CD4-positive, alpha-beta T cell treated with Interleukin-10 for 1 hour (primary cell): ENCODE measurements around the gene KCNH2.

Experiments used
- DNase-seq: peaks from one replicate; pipeline ENCODE4 v3.0.0-alpha.2; 2020

The KCNH2 gene

GRCh38 chr7:150945171-150945852, 32.8 kb downstream of the KCNH2 start:
- no peak for DNase-seq

DNA sequence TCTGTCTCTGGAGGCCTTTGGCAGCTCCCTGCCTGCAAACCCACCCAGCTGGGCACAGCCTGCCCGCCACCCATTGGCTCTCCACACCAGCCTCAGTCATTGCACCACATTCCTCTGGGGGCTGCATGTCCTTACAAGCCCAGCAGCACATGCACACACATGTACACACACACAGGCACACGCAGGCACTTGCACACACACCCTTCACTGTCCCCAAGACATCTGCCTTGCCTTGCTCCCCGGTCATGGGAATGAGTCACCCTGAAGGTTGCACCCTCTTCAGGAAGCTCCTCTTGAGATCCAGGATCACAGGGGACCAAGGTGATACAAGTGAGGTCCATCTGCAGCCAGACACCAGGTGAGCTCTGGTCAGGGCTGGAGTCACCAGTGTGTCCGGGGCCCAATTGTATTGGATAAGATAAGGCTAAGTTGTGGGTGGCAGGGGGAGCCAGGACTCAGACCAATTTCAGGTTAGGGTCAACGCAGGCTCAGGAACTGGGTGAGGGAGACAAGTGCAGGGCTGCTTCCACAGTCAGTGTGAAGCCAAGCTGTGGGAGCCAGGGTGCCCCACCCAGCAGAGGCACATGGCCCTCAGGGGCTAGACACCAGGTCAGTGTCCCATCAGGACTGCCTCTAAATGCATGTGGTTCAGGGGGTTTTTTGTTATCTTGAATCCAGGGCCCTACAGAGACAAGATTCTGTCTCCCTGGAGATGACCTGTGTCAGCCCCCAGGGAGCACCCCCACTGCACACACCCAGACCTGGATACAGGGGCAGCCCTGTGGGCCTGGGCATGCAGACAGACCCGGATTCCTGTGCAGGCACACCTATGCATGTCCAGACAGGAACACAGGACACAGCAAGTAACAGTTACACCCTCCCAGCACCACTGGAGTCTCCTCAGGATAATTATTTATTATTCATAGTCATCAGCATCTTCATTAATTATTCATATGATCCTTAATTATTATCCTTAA, 33.8 kb downstream of the KCNH2 start:
- DNase-seq, result no peak

DNA sequence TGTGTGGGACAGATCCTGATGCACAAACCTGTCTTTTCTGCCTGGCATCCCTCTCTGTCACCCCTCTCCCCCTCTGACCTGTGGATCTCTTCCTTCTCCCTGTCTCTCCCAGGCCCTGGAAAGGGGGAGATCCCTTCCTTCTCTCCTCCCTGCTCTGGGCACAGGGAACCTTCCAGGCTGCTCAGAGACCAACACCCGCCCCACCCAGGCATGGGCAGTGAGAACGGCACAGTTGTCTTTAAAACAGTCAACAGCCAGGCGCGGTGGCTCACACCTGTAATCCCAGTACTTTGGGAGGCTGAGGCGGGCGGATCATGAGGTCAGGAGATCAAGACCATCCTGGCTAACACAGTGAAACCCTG, 34.7 kb downstream of the KCNH2 start:
- no peak for DNase-seq

DNA sequence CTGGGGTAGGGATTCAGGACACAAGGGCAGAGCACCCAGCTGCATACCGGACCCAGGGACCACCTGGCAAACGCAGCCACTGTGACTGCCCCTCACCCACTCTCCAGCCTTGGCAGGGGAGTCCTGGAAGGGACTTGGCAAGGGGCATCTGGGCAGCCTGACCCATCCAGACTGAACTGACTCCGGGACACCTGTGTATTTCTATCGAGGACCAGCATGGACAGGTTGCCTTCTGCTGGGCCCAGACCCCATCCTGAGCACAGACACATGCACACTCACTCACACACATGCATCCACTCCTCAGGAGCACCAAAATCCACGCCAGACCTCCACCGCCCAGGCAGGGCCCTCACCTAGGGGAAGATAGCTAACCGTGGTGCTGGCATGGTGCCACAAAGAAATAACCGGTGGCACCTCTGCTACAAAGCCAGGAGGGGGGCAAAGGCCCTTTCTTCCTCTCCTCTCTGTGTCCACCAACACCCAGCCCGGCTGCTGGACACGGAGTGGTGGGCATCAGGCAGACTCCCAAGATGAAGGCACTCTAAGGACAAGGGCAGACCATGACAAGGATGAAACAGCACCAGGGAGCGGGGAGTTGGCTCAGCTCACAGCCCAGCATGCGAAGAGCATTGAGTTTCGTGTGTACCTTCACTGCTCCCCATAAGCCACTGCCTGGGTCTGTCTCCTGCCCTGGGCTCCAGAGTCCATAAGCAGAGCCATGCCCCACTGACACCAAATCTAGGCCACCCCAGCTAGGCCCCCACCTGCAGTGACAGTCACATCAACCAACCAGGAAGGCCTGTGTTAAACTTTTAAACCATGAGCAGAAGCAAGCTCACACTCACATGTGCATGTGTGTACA, 35.3 kb downstream of the KCNH2 start:
- no peak for DNase-seq

DNA sequence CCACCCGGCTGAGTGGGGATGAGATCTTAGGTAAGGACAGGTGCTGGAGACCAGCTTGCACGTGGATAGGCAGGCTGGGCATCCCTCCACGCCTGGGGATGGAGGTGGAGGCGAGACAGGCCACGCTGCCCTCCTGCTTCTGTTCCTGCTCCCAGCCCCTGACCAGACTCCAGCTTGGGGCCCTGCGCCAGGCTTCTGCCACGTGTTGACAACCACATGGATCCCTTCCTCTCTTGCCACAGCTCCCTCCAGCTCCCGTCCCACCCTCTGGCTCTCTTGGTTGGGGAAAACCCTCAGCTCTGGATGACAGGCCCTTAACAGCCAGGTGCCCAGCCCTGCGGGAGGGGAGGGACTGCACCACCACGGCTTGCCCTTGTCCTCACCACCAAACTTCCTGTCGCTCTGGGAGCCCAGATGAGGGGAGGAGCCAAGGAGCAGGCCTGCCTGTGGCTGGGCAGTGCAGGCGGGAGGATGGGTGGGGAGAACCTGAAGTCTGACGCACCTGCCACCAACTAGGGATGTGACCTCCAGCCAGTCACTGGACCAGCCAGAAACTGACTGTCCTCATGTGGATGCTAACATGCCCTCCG, 36.0 kb downstream of the KCNH2 start:
- DNase-seq, result peak; percentile 65

- DNase-seq, result no peak
Observed at GRCh38 chr7:150941351-150942000, 36.6 kb downstream of the KCNH2 start.

GRCh38 chr7:150940431-150941102, 37.6 kb downstream of the KCNH2 start:
- DNase-seq, result no peak

GRCh38 chr7:150939466-150939865, 38.7 kb downstream of the KCNH2 start:
- DNase-seq, result no peak

GRCh38 chr7:150939052-150939451, 39.1 kb downstream of the KCNH2 start:
- DNase-seq, result no peak

DNA sequence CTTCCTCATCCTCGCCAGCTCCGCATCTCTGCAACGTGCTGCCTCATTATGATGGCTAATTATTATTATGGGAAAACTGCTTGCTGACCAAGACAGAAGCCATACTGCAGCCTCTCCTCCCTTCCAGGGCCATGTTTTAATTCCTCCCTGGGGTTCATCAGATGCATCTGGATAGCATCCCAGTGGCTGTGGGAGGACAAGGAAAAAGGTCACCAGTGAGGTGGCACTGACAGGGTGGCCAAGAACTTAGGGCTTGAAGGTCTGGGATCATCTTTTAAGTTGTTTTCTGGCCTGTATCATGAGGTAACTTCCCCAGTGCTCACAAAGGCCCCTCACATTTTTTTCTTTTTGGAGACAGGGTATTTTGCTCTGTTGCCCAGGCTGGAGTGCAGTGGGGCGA, 39.6 kb downstream of the KCNH2 start:
- no peak for DNase-seq

GRCh38 chr7:150937848-150938561, 40.1 kb downstream of the KCNH2 start:
- peak; percentile 21 for DNase-seq

DNA sequence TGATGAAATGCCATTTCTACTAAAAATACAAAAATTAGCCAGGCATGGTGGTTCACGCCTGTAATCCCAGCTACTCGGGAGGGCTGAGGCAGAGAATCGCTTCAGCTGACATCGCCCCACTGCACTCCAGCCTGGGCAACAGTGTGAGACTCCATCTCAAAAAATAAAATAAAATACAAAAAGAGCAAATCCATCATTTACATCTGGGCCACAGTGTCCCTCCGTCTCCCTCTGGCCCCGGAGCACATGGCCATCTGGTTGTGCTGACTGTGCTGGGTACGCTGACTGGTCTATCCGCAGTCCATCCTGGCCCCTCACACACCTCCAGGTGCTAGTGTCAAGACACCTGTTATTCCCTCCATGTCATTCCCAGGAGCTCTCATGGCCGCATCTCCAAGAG, 42.1 kb downstream of the KCNH2 start:
- DNase-seq, result no peak

GRCh38 chr7:150935149-150935548, 43.0 kb downstream of the KCNH2 start:
- no peak for DNase-seq

DNA sequence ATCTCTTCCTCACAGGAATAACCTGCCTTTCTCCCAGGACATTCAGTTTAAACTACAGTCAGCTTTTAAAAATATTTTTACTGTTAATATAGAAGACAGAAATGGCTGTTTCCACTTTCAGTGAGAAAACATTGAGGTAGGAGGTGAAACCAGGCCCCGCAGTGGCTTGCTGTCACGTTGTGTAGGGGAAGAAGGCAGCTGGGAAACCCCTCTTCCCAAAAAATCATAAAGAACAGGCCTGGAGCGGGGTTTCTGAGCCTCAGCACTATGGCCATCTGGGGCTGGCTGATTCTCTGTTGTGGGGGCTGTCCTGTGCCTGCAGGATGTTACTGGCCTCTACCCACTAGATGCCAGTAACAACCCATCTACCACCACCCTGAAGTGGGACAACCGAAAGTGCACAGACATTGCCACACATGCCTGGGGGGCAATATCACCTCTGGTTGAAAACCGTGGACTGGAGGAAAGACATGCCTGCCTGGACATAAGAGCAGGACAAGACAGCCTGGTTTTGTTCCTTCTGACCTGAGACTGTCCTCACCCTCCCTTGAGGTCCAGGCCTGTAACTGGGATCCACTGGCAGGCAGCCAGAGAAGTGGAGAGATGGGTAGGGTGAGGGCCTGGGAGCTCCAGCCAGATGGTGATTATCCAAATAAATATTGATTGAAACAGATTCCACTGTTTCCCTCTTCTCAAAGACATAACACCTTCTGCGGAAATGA, 43.9 kb downstream of the KCNH2 start:
- no peak for DNase-seq

DNA sequence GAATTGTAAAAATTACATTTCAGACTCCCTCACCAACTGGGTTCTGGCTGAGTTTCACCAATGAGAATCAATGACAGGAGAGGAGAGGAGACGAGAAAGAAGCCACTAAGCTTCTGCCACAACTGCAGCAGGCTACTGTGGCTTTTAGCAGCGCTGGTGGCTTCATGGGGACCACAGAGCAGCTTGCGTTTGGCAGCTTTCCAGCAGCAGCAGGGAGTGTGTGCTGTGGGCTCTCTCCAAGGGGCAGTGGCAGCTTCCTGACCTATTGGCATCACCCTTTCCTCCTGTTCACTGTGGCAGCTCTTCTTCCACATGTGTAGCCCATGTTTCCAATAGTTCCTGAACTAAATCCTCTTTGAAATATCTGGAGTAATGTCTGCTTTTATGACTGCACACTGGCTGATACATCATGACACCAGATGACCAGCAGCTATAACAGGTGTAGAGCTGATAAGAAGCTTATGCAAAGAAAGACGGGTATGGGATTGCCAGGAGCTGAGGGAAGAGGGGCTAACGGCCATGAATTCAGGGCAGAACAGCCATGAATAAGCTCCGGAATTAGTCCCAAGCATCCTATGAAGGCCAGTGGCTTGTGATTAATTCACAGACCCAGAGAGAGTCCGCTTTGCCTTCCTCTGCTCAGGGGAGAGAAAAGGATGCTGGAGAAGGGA, 46.8 kb downstream of the KCNH2 start:
- DNase-seq, result peak; percentile 34

- DNase-seq, result no peak
Observed at GRCh38 chr7:150928541-150928940, 49.6 kb downstream of the KCNH2 start.

DNA sequence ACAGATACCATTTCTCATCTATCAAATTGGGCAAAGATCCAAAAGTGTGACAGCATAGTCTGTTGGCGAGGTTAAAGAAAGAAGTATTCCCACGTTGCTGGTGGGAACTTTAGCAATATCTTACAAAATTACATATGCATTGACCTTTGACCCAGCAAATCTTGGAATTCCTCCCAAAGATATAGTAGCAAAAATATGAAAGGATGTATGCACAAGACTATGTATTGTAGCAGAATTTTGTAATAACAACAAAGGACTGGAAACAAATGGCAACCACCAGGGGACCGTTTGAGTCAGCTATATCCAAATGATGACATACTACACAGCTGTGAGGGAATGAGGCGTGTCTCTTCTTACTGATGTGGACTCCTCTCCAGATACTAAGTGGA, 50.2 kb downstream of the KCNH2 start:
- DNase-seq, result no peak

DNA sequence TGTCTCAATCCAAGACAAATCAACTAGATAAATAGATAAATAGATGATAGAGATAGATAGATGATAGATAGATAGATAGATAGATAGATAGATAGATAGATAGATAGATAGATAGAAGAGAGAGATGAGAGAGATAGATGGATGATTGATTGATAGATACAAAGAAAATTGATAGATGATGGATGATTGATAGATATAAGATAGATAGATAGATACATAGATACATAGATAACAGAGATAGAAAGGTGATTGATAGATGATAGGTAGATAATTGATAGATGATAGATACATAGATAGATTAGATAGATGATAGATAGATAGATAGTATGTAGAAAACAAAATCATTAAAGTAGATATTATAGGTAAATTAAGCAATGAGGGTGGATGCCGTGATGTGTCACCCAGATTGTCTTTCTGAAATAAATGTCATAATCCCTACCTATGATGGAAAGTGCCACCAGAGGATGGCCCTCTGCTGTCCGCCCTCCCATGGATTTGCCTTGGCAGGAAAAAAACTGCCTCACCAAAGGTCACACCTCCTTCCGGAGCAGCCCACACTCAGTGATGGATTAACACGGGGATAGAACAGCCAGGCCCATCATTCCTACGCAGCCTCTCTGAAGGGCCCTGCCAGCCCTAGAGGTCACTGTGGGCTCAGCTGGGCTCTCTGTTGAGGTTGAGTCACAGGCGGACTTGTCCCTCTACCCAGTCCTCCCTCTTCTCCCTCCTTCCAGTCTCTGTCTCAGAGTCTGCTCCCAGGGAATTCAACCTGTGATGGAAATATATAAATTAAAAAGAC, 50.8 kb downstream of the KCNH2 start:
- no peak for DNase-seq

DNA sequence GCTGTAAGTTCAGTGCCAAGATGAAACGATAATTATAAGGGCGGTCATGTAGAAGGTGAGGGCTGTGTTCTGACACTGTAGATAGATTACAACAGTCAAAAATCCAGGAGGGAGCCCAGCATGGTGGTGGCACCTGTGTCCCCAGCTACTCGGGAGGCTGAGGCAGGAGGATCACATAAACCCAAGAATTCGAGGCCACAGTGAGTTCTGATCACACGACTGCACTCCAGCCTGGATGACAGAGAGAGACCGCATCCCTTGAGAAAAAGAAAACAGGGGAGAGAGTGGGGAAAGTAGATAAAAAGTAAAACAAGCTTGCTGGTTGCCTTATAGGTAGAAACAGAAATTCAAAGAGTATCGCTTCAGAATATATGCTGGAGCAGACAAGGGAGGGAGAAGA, 52.1 kb downstream of the KCNH2 start:
- DNase-seq, result no peak
